PC-3 (cell line): ENCODE results near the gene IL9. TPM values are rescaled to one million over a fixed set of nuclear protein-coding genes. Genes with fewer than 3 reads are reported as not detected.

ENCODE experiments used
- ATAC-seq: fragments of 200-7000 bp; cut with Tn5 transposase; 2 replicates; pipeline ENCODE4 v1.9.1; 2020; ENCODE audit warnings: mild to moderate bottlenecking, moderate library complexity
- BruUV-seq: library from RNA; stranded (reverse); fragments of 400-500 nt; replicated peaks from 2 replicates; lab custom pipeline; 2021; lab: Mats Ljungman, UMichigan
- CTCF ChIA-PET: fragments of 300-600 bp; sonication (Branson Sonifier 250); formaldehyde crosslinking; loops from one replicate; lab custom pipeline; 2022; ENCODE audit warnings: antibody characterized with exemption; lab: Charles Lee
- POLR2A ChIA-PET: fragments of 300-600 bp; sonication (Branson Sonifier 250); formaldehyde crosslinking; loops from one replicate; lab custom pipeline; 2022; ENCODE audit warnings: antibody characterized with exemption; ENCODE audit not compliant: unreplicated experiment; lab: Charles Lee
- DNase-seq: peaks from one replicate; pipeline ENCODE4 v3.0.0-alpha.2; 2015
- H2AFZ ChIP-seq: fragments of 300-600 bp; sonication (generic); 2 replicates; pipeline ENCODE4 v1.6.0; 2016; ENCODE audit warnings: antibody characterized with exemption, low read length
- H3F3A ChIP-seq: fragments of 300-600 bp; sonication (generic); one replicate; pipeline ENCODE4 v1.6.0; 2017; ENCODE audit warnings: antibody characterized with exemption, low read length, control low read depth, mild to moderate bottlenecking; ENCODE audit not compliant: unreplicated experiment
- H3K27ac ChIP-seq: fragments of 300-600 bp; sonication (generic); 2 replicates; pipeline ENCODE4 v1.5.1; 2016; ENCODE audit warnings: mild to moderate bottlenecking, low read length
- H3K27me3 ChIP-seq: fragments of 300-600 bp; sonication (generic); 2 replicates; pipeline ENCODE4 v1.6.1; 2016; ENCODE audit warnings: low read length, mixed read lengths
- H3K36me3 ChIP-seq: fragments of 300-600 bp; sonication (generic); 2 replicates; pipeline ENCODE4 v1.6.1; 2016; ENCODE audit warnings: low read depth, mixed run types, low read length, mixed read lengths
- H3K4me1 ChIP-seq: fragments of 300-600 bp; sonication (generic); 2 replicates; pipeline ENCODE4 v1.5.1; 2016; ENCODE audit warnings: low read length; ENCODE audit not compliant: insufficient read depth
- H3K4me2 ChIP-seq: fragments of 300-600 bp; sonication (generic); 2 replicates; pipeline ENCODE4 v1.6.0; 2016; ENCODE audit warnings: low read length
- H3K4me3 ChIP-seq: fragments of 300-600 bp; sonication (generic); 2 replicates; pipeline ENCODE4 v1.5.1; 2016; ENCODE audit warnings: mild to moderate bottlenecking, low read length, mixed read lengths
- H3K79me2 ChIP-seq: fragments of 300-600 bp; sonication (generic); 2 replicates; pipeline ENCODE4 v1.6.1; 2017; ENCODE audit warnings: low read length, mixed read lengths
- H3K9ac ChIP-seq: fragments of 300-600 bp; sonication (generic); 2 replicates; pipeline ENCODE4 v1.6.0; 2016; ENCODE audit warnings: mild to moderate bottlenecking, low read length
- H3K9me2 ChIP-seq: fragments of 300-600 bp; sonication (generic); replicated peaks from 2 replicates; pipeline ENCODE4 v1.6.1; 2016; ENCODE audit warnings: mixed run types, low read length, mixed read lengths
- H3K9me3 ChIP-seq: fragments of 300-600 bp; sonication (generic); 2 replicates; pipeline ENCODE4 v1.6.1; 2016; ENCODE audit warnings: low read length, mixed read lengths
- H4K20me1 ChIP-seq: fragments of 300-600 bp; sonication (generic); 2 replicates; pipeline ENCODE4 v1.6.1; 2016; ENCODE audit warnings: low read length, mixed read lengths
- CTCF ChIP-seq: fragments of 300-600 bp; sonication (generic); conservative IDR thresholded peaks from 2 replicates; pipeline ENCODE4 v1.5.1; 2017; ENCODE audit warnings: antibody characterized with exemption, low read depth, mild to moderate bottlenecking, low read length
- EZH2 ChIP-seq: fragments of 300-600 bp; sonication (generic); IDR thresholded peaks from one replicate; pipeline ENCODE4 v1.6.1; 2017; ENCODE audit warnings: antibody characterized with exemption, mild to moderate bottlenecking, low read length; ENCODE audit not compliant: unreplicated experiment
- EZH2phosphoT487 ChIP-seq: fragments of 300-600 bp; sonication (generic); IDR thresholded peaks from 2 replicates; pipeline ENCODE4 v1.6.1; 2018; ENCODE audit warnings: mild to moderate bottlenecking, antibody characterized with exemption, low read length, borderline replicate concordance
- intact Hi-C: fragments of 100-400 bp; cut with micrococcal nuclease; formaldehyde crosslinking; loops from 2 replicates; pipeline ENCODE4 v1.9.0; 2023
- total RNA-seq: library from RNA; depleted of rRNA; stranded (reverse); fragments of >200 nt; gene quantifications from 2 replicates; pipeline ENCODE4 v1.2.3, GENCODE V29; 2014

IL9 gene
- total RNA-seq, 1 experiment from 2014 or later, result not detected

- no peaks in the 10 kb centered on the region for H3K4me1 ChIP-seq
- H3K27ac ChIP-seq, result no peak overlapping the region
- POLR2A ChIA-PET, result no interaction called here
- H3K9me2 ChIP-seq, result no peaks in the 10 kb centered on the region
- DNase-seq (no peak), ATAC-seq (no peak)
- CTCF ChIA-PET, result no interaction called here
- H3K79me2 ChIP-seq, result no peaks in the 10 kb centered on the region
- no peak overlapping the region for H2AFZ ChIP-seq
- no peaks in the 10 kb centered on the region for H3K9me3 ChIP-seq
- H3K9ac ChIP-seq, result no peak overlapping the region
- H4K20me1 ChIP-seq, result no peaks in the 10 kb centered on the region
- TF ChIP-seq CTCF (no peak), EZH2phosphoT487 (no peak), EZH2 (no peak)
- H3K36me3 ChIP-seq, result no peaks in the 10 kb centered on the region
- H3K4me3 ChIP-seq, result no peak overlapping the region
- intact Hi-C loops, result no loop called here
- no TSS peak for BruUV-seq
- no peaks in the 10 kb centered on the region for H3F3A ChIP-seq
- no peak overlapping the region for H3K4me2 ChIP-seq
- peaks cover 18% of the 10 kb centered on the region; the same call in 1 of the 2 replicates for H3K27me3 ChIP-seq
Observed at GRCh38 chr5:135869935-135870334, 25.7 kb downstream of the IL9 start.

- H3K4me2 ChIP-seq, result no peak overlapping the region
- CTCF ChIA-PET, result no interaction called here
- no peak for ATAC-seq
- no peaks in the 10 kb centered on the region for H4K20me1 ChIP-seq
- H3F3A ChIP-seq, result no peaks in the 10 kb centered on the region
- no peak overlapping the region for H3K9ac ChIP-seq
- H3K9me2 ChIP-seq, result no peaks in the 10 kb centered on the region
- H3K79me2 ChIP-seq, result no peaks in the 10 kb centered on the region
- H3K4me3 ChIP-seq, result no peak overlapping the region
- POLR2A ChIA-PET, result no interaction called here
- no peak overlapping the region for H3K27ac ChIP-seq
- no peak for DNase-seq
- no peaks in the 10 kb centered on the region for H3K36me3 ChIP-seq
- H3K27me3 ChIP-seq, result peaks cover 18% of the 10 kb centered on the region; the same call in 1 of the 2 replicates
- no peak overlapping the region for H2AFZ ChIP-seq
- no peaks in the 10 kb centered on the region for H3K9me3 ChIP-seq
- intact Hi-C loops, result no loop called here
- TF ChIP-seq EZH2, result no peak
- no peak for TF ChIP-seq CTCF
- TF ChIP-seq EZH2phosphoT487, result no peak
- no TSS peak for BruUV-seq
- no peaks in the 10 kb centered on the region for H3K4me1 ChIP-seq
Observed at GRCh38 chr5:135869276-135869675, 26.4 kb downstream of the IL9 start.

GRCh38 chr5:135868681-135869080, 27.0 kb downstream of the IL9 start:
- no peaks in the 10 kb centered on the region for H3K9me3 ChIP-seq
- POLR2A ChIA-PET, result no interaction called here
- H3K4me1 ChIP-seq, result no peaks in the 10 kb centered on the region
- H3K9ac ChIP-seq, result no peak overlapping the region
- no peaks in the 10 kb centered on the region for H3K9me2 ChIP-seq
- intact Hi-C loops, result no loop called here
- H4K20me1 ChIP-seq, result no peaks in the 10 kb centered on the region
- H2AFZ ChIP-seq, result no peak overlapping the region
- DNase-seq (no peak), ATAC-seq (no peak)
- no peak overlapping the region for H3K4me2 ChIP-seq
- H3K27me3 ChIP-seq, result peaks cover 18% of the 10 kb centered on the region; the same call in 1 of the 2 replicates
- TF ChIP-seq EZH2 (no peak), EZH2phosphoT487 (no peak), CTCF (no peak)
- H3K27ac ChIP-seq, result no peak overlapping the region
- CTCF ChIA-PET, result no interaction called here
- H3F3A ChIP-seq, result no peaks in the 10 kb centered on the region
- no TSS peak for BruUV-seq
- no peak overlapping the region for H3K4me3 ChIP-seq
- H3K36me3 ChIP-seq, result no peaks in the 10 kb centered on the region
- no peaks in the 10 kb centered on the region for H3K79me2 ChIP-seq
